OCI-LY1 (cell line): ENCODE measurements around the gene PRODH.

Experiments
- CTCF ChIP-seq: fragments of 200-600 bp; sonication (generic), shearing (Covaris generic); IDR thresholded peaks from 2 replicates; pipeline ENCODE4 v1.5.1; 2017; ENCODE audit warnings: mild to moderate bottlenecking, antibody characterized with exemption, low read length, moderate library complexity, mixed read lengths
- EZH2 ChIP-seq: fragments of 200-600 bp; sonication (generic), shearing (Covaris generic); IDR thresholded peaks from 2 replicates; pipeline ENCODE4 v1.8.0; 2017; ENCODE audit warnings: borderline replicate concordance, mixed run types, mild to moderate bottlenecking, antibody characterized with exemption, low read length, moderate library complexity, mixed read lengths

- TF ChIP-seq CTCF (no peak), EZH2 (no peak)
Observed at GRCh38 chr22:18970176-18970947, 34.3 kb upstream of the PRODH start.
